Measurements from ENCODE around the gene KRTAP12-4.
A peak's percentile ranks its signal among the peaks of the same experiment; 100 is the strongest.
"Not testable (repeated sequence)": the region's sequence is repeated elsewhere in the genome, so short reads cannot be mapped to it uniquely, and the experiment has no call there.

Gene KRTAP12-4

GRCh38 chr21:44628707-44629391 lies 25.6 kb downstream of the KRTAP12-4 start:
- DNase-seq, result no peak

DNA sequence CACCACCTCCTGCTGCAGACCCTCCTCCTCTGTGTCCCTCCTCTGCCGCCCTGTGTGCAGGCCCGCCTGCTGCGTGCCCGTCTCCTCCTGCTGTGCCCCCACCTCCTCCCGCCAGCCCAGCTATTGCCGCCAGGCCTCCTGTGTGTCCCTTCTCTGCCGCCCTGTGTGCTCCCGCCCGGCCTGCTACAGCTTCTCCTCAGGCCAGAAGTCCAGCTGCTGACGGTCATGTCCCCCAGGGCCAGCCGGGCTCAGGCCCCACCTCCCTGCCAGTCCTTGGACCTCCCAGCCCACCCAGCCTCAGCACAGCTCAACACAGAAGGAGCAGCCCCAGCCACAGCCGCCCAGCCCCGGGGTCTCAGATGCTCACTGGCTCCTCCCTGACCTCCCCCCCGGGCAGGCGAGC lies 26.6 kb downstream of the KRTAP12-4 start:
- DNase-seq, result not testable (repeated sequence)

GRCh38 chr21:44627181-44627822 lies 27.2 kb downstream of the KRTAP12-4 start:
- DNase-seq, result not testable (repeated sequence)

- no peak for DNase-seq
These were observed 27.8 kb downstream of the KRTAP12-4 start, which contains the start of gene KRTAP10-9 for GRCh38 chr21:44626673-44627143. TSS of gene KRTAP10-9 (plus strand) at chr21:44627093. CDS start at chr21:44627172, 79 bp downstream.

DNA sequence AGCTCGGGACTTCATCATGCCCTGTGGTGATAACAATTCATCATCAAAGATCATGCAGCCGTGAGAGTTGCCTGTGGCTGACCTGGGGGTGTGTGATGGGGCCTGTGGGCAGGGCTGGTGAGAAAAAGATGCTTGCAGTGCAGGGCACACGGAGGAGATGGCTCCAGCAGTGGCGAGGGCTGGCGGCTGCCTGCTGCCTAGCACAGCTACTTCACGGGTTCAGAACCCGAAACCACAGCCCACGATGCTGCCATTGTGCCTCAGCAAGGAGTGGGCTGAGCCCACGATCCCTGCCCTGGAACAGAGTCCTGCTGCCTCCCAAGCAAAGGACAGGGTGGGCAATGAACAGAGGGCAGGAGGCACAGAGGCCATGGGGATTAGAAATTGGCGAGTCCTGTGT lies 28.2 kb downstream of the KRTAP12-4 start:
- DNase-seq, result no peak

GRCh38 chr21:44625756-44626155 lies 28.7 kb downstream of the KRTAP12-4 start:
- no peak for DNase-seq

GRCh38 chr21:44623575-44623974 lies 30.9 kb downstream of the KRTAP12-4 start:
- no peak for DNase-seq

DNA sequence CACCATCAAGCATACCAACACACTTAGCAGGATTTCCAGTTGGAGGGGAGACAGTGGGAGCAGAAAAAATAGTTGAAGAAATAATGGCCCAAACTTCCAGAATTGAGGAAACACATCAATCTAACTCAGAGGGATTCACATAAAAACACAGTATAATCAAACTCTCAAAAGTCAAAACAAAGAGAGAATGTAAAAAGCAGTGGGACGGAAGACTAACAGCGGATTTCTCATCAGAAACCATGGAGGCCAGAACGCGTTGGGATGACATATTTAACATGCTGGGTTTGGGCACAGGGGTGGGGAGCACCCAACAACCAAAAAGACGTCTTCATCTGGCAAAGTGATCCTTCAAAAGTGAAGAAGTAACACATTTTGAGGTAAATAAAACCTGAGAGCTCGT lies 34.6 kb downstream of the KRTAP12-4 start:
- no peak for DNase-seq

- peak; percentile 51 for DNase-seq
These were observed 35.5 kb downstream of the KRTAP12-4 start for GRCh38 chr21:44618909-44619308.

- no peak for DNase-seq
These were observed 36.0 kb downstream of the KRTAP12-4 start for GRCh38 chr21:44618504-44618903.

DNA sequence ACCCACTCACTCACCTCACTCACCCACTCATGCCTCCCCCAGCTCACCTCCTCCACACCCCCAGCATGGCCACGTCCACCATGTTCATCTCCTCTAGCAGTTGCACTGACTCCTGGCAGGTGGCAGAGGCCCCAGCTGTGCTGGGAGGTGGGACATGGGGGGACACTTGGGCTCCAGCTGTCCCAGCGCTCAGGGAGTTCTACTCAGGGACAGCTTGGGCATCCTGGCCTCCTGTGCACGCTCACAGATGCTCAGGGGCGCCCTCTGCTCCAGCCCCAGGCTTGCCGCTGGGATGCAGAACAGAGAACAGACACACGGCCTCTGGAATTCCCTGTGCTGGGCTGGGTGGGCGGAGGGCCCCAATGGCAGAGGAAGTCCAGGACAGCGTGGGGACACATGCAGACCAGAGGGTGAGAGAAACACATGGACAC lies 37.4 kb downstream of the KRTAP12-4 start:
- no peak for DNase-seq

DNA sequence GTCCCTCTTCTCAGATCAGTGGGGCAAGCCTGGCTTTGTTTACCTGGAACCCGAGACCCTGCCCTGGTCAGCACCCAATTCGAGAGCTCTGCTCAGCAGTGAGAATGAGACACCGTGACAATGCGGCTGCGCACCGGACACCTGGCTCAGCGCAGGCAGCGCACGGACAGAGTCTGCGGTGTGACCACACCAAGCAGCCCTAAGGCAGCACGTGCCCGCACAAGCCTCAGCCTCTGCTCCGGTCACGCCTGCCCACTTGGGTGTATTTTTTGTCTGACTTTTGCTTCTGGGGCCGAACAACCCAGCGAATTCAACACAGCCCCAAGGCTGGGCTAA lies 37.9 kb downstream of the KRTAP12-4 start:
- no peak for DNase-seq

DNA sequence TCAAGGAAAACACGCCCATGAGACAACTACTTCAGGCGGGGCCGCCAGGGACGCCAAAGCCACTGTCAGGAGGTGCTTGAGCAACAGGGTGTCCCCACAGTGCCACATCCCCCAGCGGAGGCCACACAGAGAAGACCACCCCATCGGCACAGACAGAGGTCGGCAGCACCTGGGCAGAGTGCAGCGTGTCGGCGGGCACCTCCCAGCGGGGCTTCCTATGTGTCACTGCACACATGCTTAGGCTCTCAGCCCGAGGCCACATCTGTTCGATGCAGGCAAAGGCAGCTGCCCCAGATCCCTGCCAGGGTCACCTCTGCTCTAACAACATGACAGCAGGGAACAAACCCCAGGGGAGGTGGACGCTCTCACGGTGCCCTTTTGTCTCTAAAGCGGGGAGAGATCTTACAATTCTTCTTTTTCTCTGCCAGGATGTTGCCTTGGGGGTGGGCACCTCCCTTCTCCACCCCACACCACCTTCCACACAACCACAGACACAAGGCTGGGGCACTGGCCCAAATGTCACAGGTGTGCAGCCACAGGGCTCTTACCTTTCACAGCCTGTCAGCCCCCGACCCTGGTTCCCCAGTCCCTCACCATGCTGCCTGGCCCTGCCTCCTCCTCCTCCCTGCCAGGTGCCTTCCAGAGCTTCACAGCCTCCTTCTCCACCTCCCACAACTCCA lies 38.4 kb downstream of the KRTAP12-4 start:
- no peak for DNase-seq

DNA sequence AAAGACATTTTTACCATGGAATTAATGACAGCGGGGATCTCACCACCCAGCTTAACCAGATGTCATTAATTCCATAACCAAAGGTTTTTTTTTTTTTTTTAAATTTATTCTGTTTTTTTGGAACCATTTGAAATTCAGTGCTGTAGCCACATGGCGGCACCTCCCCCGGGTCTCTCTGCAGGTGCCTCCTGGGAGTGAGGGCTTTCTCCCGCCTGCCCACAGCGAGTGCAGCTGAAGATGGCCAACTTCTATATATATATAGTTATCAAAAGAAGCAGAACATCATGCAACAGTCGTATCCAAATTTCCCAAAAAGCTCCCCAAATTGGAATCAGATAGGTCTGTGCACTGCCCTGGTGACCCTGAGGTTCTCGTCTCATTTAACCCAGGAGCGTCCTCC lies 39.0 kb downstream of the KRTAP12-4 start:
- DNase-seq, result no peak

DNA sequence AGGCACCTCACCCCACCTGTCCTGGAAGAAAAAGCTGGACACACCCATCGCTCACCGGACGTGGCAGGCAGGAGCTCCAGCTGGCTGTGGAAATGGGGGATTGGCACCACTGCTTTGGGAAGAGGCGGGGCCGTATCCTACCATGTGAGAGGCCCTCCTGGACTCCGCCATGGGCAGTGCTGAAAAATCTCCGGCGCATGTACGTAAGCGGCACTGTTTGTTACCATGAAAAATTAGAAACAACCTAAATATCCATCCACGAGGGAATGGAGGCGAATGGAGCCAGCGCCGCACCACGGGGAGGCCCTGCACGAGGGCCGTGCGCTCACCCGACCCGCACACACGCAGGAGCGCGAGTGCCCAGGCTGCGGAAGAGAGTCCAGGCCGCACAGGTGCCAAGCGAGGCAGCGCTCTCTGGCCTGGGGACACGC lies 39.5 kb downstream of the KRTAP12-4 start:
- DNase-seq, result no peak

GRCh38 chr21:44614161-44614631 lies 40.3 kb downstream of the KRTAP12-4 start:
- DNase-seq, result no peak

- DNase-seq, result no peak
These were observed 40.9 kb downstream of the KRTAP12-4 start for GRCh38 chr21:44613386-44614155.

GRCh38 chr21:44612669-44613229 lies 41.7 kb downstream of the KRTAP12-4 start:
- DNase-seq, result no peak

- no peak for DNase-seq
These were observed 42.4 kb downstream of the KRTAP12-4 start, which contains the start of gene KRTAP10-8 for GRCh38 chr21:44612029-44612486. TSS of gene KRTAP10-8 (plus strand) at chr21:44612079. CDS start at chr21:44612101, 22 bp downstream.

- no peak for DNase-seq
These were observed 42.9 kb downstream of the KRTAP12-4 start for GRCh38 chr21:44611551-44611950.

GRCh38 chr21:44610157-44610843 lies 44.2 kb downstream of the KRTAP12-4 start:
- DNase-seq, result not testable (repeated sequence)

GRCh38 chr21:44609193-44609592 lies 45.3 kb downstream of the KRTAP12-4 start:
- DNase-seq, result no peak

Measured in activated CD4-positive, alpha-beta T cell treated with anti-CD3 and anti-CD28 coated beads, Interleukin-2, amount 50 U/mL, for 1 hour (primary cell).